ENCODE data around the gene CACNA2D1. TPM values are rescaled to one million over a fixed set of nuclear protein-coding genes. Genes with fewer than 3 reads are reported as not detected.

The CACNA2D1 gene
- total RNA-seq, 4 donors from 2014 or later = 17.7 to 22.0 (median 18.4) TPM

- DNase-seq (ENCODE audit: low spot score in 2 of 2) = no peak
- H3K4me3 ChIP-seq = no peak overlapping the region
- TF ChIP-seq EP300 (IDR thresholded peaks at IDR 0.05) (no peak), POLR2A (IDR thresholded peaks at IDR 0.05) (no peak), CTCF (IDR thresholded peaks at IDR 0.05) (no peak)
- WGBS, 2 donors = 81 to 87% methylated on average over 3 of the region's 3 CpGs
- no peaks in the 10 kb centered on the region for H3K4me1 ChIP-seq
- H3K27me3 ChIP-seq = no peaks in the 10 kb centered on the region
- no peaks in the 10 kb centered on the region for H3K36me3 ChIP-seq
- no peak overlapping the region for H3K27ac ChIP-seq
- no peaks in the 10 kb centered on the region for H3K9me3 ChIP-seq
Observed at GRCh38 chr7:82264783-82265305, 178.7 kb downstream of the CACNA2D1 start.

- Histone ChIP-seq H3K4me3 (no peak overlapping the region), H3K27ac (no peak overlapping the region), H3K9me3 (no peaks in the 10 kb centered on the region), H3K36me3 (no peaks in the 10 kb centered on the region), H3K4me1 (no peaks in the 10 kb centered on the region), H3K27me3 (no peaks in the 10 kb centered on the region)
- TF ChIP-seq EP300 (IDR thresholded peaks at IDR 0.05) (no peak), CTCF (IDR thresholded peaks at IDR 0.05) (no peak), POLR2A (IDR thresholded peaks at IDR 0.05) (no peak)
- no peak for DNase-seq (ENCODE audit: low spot score in 2 of 2)
- WGBS, 2 donors = 64 to 65% methylated on average over 3 of the region's 3 CpGs
Observed at GRCh38 chr7:82263920-82264782, 179.4 kb downstream of the CACNA2D1 start.

- Histone ChIP-seq H3K4me1 (peaks cover 0 to 13% (median 2%) of the 10 kb centered on the region in 4 donors), H3K4me3 (no peak overlapping the region), H3K36me3 (no peaks in the 10 kb centered on the region), H3K27ac (no peak overlapping the region), H3K27me3 (no peaks in the 10 kb centered on the region), H3K9me3 (no peaks in the 10 kb centered on the region)
- 32 to 37% methylated on average over 2 of the region's 2 CpGs for WGBS, 2 donors
- no peak for TF ChIP-seq CTCF (IDR thresholded peaks at IDR 0.05)
- no peak for TF ChIP-seq POLR2A (IDR thresholded peaks at IDR 0.05)
- no peak for TF ChIP-seq EP300 (IDR thresholded peaks at IDR 0.05)
- no peak for DNase-seq (ENCODE audit: low spot score in 2 of 2)
Observed at GRCh38 chr7:82258181-82258580, 185.4 kb downstream of the CACNA2D1 start.

GRCh38 chr7:82257118-82257695 lies 186.4 kb downstream of the CACNA2D1 start:
- 68 to 73% methylated on average over 2 of the region's 2 CpGs for WGBS, 2 donors
- H3K9me3 ChIP-seq = no peaks in the 10 kb centered on the region
- H3K36me3 ChIP-seq = no peaks in the 10 kb centered on the region
- no peak overlapping the region for H3K4me3 ChIP-seq
- H3K27me3 ChIP-seq = no peaks in the 10 kb centered on the region
- H3K4me1 ChIP-seq = peaks cover 0 to 13% (median 2%) of the 10 kb centered on the region in 4 donors
- no peak for DNase-seq (ENCODE audit: low spot score in 2 of 2)
- TF ChIP-seq CTCF (IDR thresholded peaks at IDR 0.05) (no peak), EP300 (IDR thresholded peaks at IDR 0.05) (no peak), POLR2A (IDR thresholded peaks at IDR 0.05) (no peak)
- H3K27ac ChIP-seq = peak overlapping the region in 1 of 4 donors; percentile 13

- Histone ChIP-seq H3K9me3 (no peaks in the 10 kb centered on the region), H3K4me1 (peaks cover 0 to 21% (median 2%) of the 10 kb centered on the region in 4 donors), H3K4me3 (no peak overlapping the region), H3K36me3 (no peaks in the 10 kb centered on the region), H3K27me3 (no peaks in the 10 kb centered on the region), H3K27ac (no peak overlapping the region)
- WGBS, 2 donors = 90 to 98% methylated on average over 3 of the region's 3 CpGs
- no peak for TF ChIP-seq POLR2A (IDR thresholded peaks at IDR 0.05)
- no peak for TF ChIP-seq CTCF (IDR thresholded peaks at IDR 0.05)
- no peak for TF ChIP-seq EP300 (IDR thresholded peaks at IDR 0.05)
- no peak for DNase-seq (ENCODE audit: low spot score in 2 of 2)
Observed at GRCh38 chr7:82255706-82256105, 187.9 kb downstream of the CACNA2D1 start.
